Uterus (tissue), 4 donors: ENCODE measurements around the gene CDK5R1. TPM values are rescaled to one million over a fixed set of nuclear protein-coding genes. Genes with fewer than 3 reads are reported as not detected.
A peak's percentile ranks its signal among the peaks of the same experiment; 100 is the strongest.

ENCODE experiments used
- DNase-seq, 2 donors: peaks; one replicate each; pipeline ENCODE4 v3.0.0-alpha.2; 2019 to 2020
- H3K27ac ChIP-seq, 2 donors: fragments of 200-600 bp; sonication (generic); 1 replicate in 1 of 2; 2 replicates in 1 of 2; pipeline ENCODE4 v1.5.1; 2016 to 2018
- H3K27me3 ChIP-seq, 2 donors: fragments of 200-600 bp; sonication (generic); one replicate each; pipeline ENCODE4 v1.5.1; 2018 to 2019; ENCODE audit warnings: control low read depth in 1 of 2
- H3K36me3 ChIP-seq, 2 donors: fragments of 200-600 bp; sonication (generic); one replicate each; pipeline ENCODE4 v1.5.1; 2019; ENCODE audit warnings: control low read depth in 1 of 2
- H3K4me1 ChIP-seq, 2 donors: fragments of 200-600 bp; sonication (generic); one replicate each; pipeline ENCODE4 v1.5.1; 2018 to 2019; ENCODE audit warnings: control low read depth in 1 of 2
- H3K4me3 ChIP-seq, 2 donors: fragments of 200-600 bp; sonication (generic); 1 replicate in 1 of 2; 2 replicates in 1 of 2; pipeline ENCODE4 v1.5.1; 2018 to 2019; ENCODE audit warnings: mild to moderate bottlenecking in 1 of 2
- H3K9me3 ChIP-seq, 2 donors: fragments of 200-600 bp; sonication (generic); one replicate each; pipeline ENCODE4 v1.5.1; 2019; ENCODE audit warnings: control low read depth in 1 of 2
- POLR2A ChIP-seq, 2 donors: fragments of 450-650 bp; IDR thresholded peaks; one replicate each; pipeline ENCODE4 v1.6.1; 2016; ENCODE audit warnings: antibody characterized with exemption in 2 of 2, mild to moderate bottlenecking in 1 of 2, moderate library complexity in 1 of 2
- intact Hi-C: fragments of 100-400 bp; cut with DNase I; formaldehyde crosslinking; loops from one replicate; pipeline ENCODE4 v1.15.1; 2023; ENCODE audit warnings: low total_unique reads
- total RNA-seq, 4 donors: library from RNA; depleted of rRNA in 3 of 4; stranded (reverse); fragments of >200 nt in 3 of 4; gene quantifications; one replicate each; pipeline versions ENCODE4 v1.1.0 to v1.2.4, GENCODE V29; 2014 to 2023
- TF ChIP-seq, protein P1 (sequence below), 4 experiments: fragments of 200-600 bp in 2 of 4; fragments of 450-650 bp in 2 of 4; sonication (generic) in 2 of 4; IDR thresholded peaks; one replicate each; pipeline ENCODE4 v1.5.1; 2016 to 2019; ENCODE audit warnings: antibody characterized with exemption in 4 of 4, mild to moderate bottlenecking in 2 of 4, moderate library complexity in 1 of 4
- donor health status: DM: yes; HTN: yes; CAD: no.

CDK5R1 gene
- total RNA-seq, 4 donors from 2014 or later = 0.77 to 2.9 (median 1.4) TPM; not detected in 1

GRCh38 chr17:32484628-32485027 is 2.2 kb upstream of the CDK5R1 start:
- no peak for TF ChIP-seq POLR2A (IDR thresholded peaks at IDR 0.05)
- peaks cover 0 to 4% of the 10 kb centered on the region in 2 donors for H3K4me1 ChIP-seq
- intact Hi-C loops = no loop called here
- H3K27me3 ChIP-seq = no peaks in the 10 kb centered on the region
- H3K36me3 ChIP-seq = no peaks in the 10 kb centered on the region
- DNase-seq = no peak
- H3K9me3 ChIP-seq = no peaks in the 10 kb centered on the region
- no peak overlapping the region for H3K4me3 ChIP-seq
- H3K27ac ChIP-seq = no peak overlapping the region

GRCh38 chr17:32485261-32486110 is 1.3 kb upstream of the CDK5R1 start:
- H3K36me3 ChIP-seq = no peaks in the 10 kb centered on the region
- intact Hi-C loops = no loop called here
- H3K9me3 ChIP-seq = no peaks in the 10 kb centered on the region
- peaks cover 0 to 4% of the 10 kb centered on the region in 2 donors for H3K4me1 ChIP-seq
- no peak for DNase-seq
- peak overlapping the region; percentile 49 to 66 for H3K27ac ChIP-seq
- H3K27me3 ChIP-seq = no peaks in the 10 kb centered on the region
- H3K4me3 ChIP-seq = peak overlapping the region; percentile 35 to 54
- TF ChIP-seq POLR2A (IDR thresholded peaks at IDR 0.05) = no peak
- TF ChIP-seq, protein P1, sequence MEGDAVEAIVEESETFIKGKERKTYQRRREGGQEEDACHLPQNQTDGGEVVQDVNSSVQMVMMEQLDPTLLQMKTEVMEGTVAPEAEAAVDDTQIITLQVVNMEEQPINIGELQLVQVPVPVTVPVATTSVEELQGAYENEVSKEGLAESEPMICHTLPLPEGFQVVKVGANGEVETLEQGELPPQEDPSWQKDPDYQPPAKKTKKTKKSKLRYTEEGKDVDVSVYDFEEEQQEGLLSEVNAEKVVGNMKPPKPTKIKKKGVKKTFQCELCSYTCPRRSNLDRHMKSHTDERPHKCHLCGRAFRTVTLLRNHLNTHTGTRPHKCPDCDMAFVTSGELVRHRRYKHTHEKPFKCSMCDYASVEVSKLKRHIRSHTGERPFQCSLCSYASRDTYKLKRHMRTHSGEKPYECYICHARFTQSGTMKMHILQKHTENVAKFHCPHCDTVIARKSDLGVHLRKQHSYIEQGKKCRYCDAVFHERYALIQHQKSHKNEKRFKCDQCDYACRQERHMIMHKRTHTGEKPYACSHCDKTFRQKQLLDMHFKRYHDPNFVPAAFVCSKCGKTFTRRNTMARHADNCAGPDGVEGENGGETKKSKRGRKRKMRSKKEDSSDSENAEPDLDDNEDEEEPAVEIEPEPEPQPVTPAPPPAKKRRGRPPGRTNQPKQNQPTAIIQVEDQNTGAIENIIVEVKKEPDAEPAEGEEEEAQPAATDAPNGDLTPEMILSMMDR (IDR thresholded peaks at IDR 0.05) = no peak

DNA sequence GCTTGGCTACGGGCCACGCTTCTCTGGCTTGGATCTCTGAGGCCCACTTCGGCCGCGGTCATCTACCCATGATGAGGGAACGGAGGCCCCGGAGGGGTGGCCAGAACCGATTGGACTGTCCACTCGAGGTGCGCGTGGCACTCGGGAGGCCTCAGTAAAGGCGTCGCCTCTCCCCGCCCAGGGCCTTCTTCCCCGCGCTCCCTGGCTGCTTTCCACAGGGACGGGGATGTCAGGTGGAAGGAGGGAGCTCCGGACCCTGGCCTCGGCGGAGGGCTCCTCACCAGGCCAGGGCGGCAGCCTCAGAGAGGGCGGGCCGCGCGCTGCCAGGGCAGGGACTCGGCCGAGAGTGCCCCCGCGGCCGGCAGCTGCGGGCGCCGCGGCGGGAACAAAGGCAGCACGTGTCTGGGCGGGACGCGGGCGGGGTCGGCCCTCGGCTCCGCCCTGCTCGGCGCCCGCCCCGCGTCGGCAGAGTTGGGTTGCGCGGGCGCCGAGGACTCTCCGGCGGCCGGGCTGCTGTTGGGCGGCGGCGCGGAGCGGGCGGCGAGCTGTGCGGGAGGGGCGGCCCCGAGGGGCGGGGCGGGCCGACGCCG is 587 bp upstream of the CDK5R1 start:
- no peaks in the 10 kb centered on the region for H3K9me3 ChIP-seq
- H3K27ac ChIP-seq = peak overlapping the region; percentile 49 to 66
- peak; percentile 43 to 66 for DNase-seq
- H3K27me3 ChIP-seq = no peaks in the 10 kb centered on the region
- peak overlapping the region; percentile 35 to 54 for H3K4me3 ChIP-seq
- H3K36me3 ChIP-seq = no peaks in the 10 kb centered on the region
- TF ChIP-seq POLR2A (IDR thresholded peaks at IDR 0.05) = no peak
- TF ChIP-seq, protein P1 (IDR thresholded peaks at IDR 0.05) = no peak
- intact Hi-C loops = no loop called here
- peaks cover 0 to 4% of the 10 kb centered on the region in 2 donors for H3K4me1 ChIP-seq

GRCh38 chr17:32487473-32488176 is 832 bp downstream of the CDK5R1 start:
- intact Hi-C loops = no loop called here
- Histone ChIP-seq H3K36me3 (no peaks in the 10 kb centered on the region), H3K27me3 (no peaks in the 10 kb centered on the region), H3K27ac (peak overlapping the region in 1 of 2 donors; percentile 66), H3K9me3 (no peaks in the 10 kb centered on the region), H3K4me3 (peak overlapping the region; percentile 35 to 59), H3K4me1 (peaks cover 0 to 4% of the 10 kb centered on the region in 2 donors)
- DNase-seq = no peak
- TF ChIP-seq, protein P1 (IDR thresholded peaks at IDR 0.05) = no peak
- no peak for TF ChIP-seq POLR2A (IDR thresholded peaks at IDR 0.05)

DNA sequence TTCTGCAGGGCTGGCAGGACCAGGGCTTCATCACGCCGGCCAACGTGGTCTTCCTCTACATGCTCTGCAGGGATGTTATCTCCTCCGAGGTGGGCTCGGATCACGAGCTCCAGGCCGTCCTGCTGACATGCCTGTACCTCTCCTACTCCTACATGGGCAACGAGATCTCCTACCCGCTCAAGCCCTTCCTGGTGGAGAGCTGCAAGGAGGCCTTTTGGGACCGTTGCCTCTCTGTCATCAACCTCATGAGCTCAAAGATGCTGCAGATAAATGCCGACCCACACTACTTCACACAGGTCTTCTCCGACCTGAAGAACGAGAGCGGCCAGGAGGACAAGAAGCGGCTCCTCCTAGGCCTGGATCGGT is 1.4 kb downstream of the CDK5R1 start:
- Histone ChIP-seq H3K27ac (no peak overlapping the region), H3K4me3 (no peak overlapping the region), H3K4me1 (peaks cover 0 to 4% of the 10 kb centered on the region in 2 donors), H3K9me3 (no peaks in the 10 kb centered on the region), H3K27me3 (no peaks in the 10 kb centered on the region), H3K36me3 (no peaks in the 10 kb centered on the region)
- no peak for DNase-seq
- intact Hi-C loops = no loop called here
- TF ChIP-seq, protein P1 (IDR thresholded peaks at IDR 0.05) = no peak
- TF ChIP-seq POLR2A (IDR thresholded peaks at IDR 0.05) = no peak
